ENCODE results near the gene IPO4. TPM values are rescaled to one million over a fixed set of nuclear protein-coding genes. Genes with fewer than 3 reads are reported as not detected.

The IPO4 gene
- total and polyA plus RNA-seq, 2 of the 13 experiments (the other 11 are each of a cell fraction or from before 2014, with no cell fraction given) = 39.0 to 179 TPM

DNA sequence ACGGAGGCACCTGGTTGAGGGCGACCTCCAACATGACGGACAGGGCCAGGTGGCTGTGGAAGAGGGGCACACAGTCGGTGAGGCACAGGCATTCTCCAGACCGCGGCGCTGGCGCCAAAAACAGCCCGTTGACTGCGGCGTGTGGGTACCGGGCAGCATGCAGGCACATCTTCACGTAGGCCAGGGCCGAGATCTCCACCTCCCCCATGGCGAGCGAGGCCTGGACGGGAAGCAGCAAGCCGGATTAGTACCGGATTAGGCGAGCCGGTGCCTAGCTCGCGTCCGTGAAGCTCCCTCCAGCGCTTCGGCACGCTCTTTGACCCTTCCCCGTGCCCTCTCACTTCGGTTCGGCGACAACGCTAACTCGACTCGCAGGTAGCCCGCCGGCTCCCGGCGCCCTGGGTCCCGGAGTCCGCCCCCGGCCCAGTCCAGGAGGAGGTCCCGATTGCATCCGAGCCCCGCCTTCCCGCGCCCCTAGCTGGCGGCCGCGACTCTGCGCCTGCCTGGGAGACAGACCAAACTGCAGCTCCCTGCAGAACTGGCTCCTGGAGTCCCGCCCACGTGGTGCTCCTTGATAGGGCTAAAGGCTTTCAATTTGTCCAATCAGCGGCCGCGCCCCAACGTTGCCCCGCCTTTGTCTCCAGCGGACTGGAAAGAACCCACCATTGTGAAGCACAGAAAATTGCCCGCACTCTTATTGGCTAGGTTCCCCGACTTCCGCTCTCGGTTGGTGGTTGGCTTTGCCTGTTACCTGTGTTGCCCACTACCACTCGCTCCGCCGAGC is 47.3 kb downstream of the IPO4 start, which contains the start of gene EMC9:
TSS of gene EMC9 (minus strand) at position 495 of the 784 bp plus-strand sequence. CDS start at position 208, 287 bp downstream.
- FAIRE-seq (peak; percentile 100), DNase-seq (ENCODE audit: low spot score) (peak; percentile 100), ATAC-seq (peak; percentile 88)
- Histone ChIP-seq H3K27me3 (ENCODE audit: control insufficient read depth in 1 of 2, insufficient read depth in 2 of 2, low read length in 2 of 2) (peaks cover 0 to 3% of the 10 kb centered on the region in 2 experiments; a peak in 1 of 5 replicates), H4K20me1 (ENCODE audit: insufficient read depth, low read length) (peaks cover 11% of the 10 kb centered on the region), H3K4me3 (replicated peaks in 1 of 3; ENCODE audit: insufficient read depth in 1 of 3, low read depth in 2 of 3, low read length in 3 of 3) (peak within 1 kb of the TSS; percentile 83 to 99 (median 95)), H3K36me3 (replicated peaks in 1 of 2; ENCODE audit: control insufficient read depth in 1 of 2, insufficient read depth in 2 of 2, low read length in 2 of 2) (peaks cover 25 to 48% of the 10 kb centered on the region in 2 experiments), H3K4me2 (ENCODE audit: low read depth, low read length) (peak within 1 kb of the TSS; percentile 94), H2AFZ (ENCODE audit: low read length) (peak within 1 kb of the TSS; percentile 21), H3K79me2 (ENCODE audit: insufficient read depth, low read length) (peaks cover 60% of the 10 kb centered on the region), H3K4me1 (ENCODE audit: insufficient read depth, low read length) (peaks cover 77% of the 10 kb centered on the region), H3K9me3 (ENCODE audit: low read length) (no peaks in the 10 kb centered on the region), H3K9ac (ENCODE audit: insufficient read depth, low read depth, low read length) (peak within 1 kb of the TSS; percentile 93), H3K27ac (ENCODE audit: extremely low read length, insufficient read depth, low read length) (peak within 1 kb of the TSS; percentile 86)
- ChIA-PET POLR2A (interaction anchor here (0.6 to 22.7 kb wide), 47 partner anchors 9 to 1134 kb away, joined by 3 to 977 read pairs (median 5); partner anchors contain the start of genes ACIN1, C14orf119, CHMP4A and CIDEB), CTCF (ENCODE audit: low intra/inter-chr PET ratio, low total read pairs) (interaction anchor here (1.0 kb wide), 1 partner anchor 33 kb away, joined by 3 read pairs; no protein-coding TSS in a partner anchor)
- TSS peak; percentile 50 for BruUV-seq (replicated peaks)
- in situ Hi-C loops (cut with HindIII; ENCODE audit: extremely low pct_ligation_motif_present, low pct_unique_long_range_greater_than_20kb) = loop anchor here (25.0 kb wide), 1 partner anchor 829 kb away; the partner anchor contains the start of genes BCL2L2, PABPN1 and PPP1R3E
- 1% methylated on average over 62 of the region's 65 CpGs for WGBS (ENCODE audit: low lambda C conversion rate)
- intact Hi-C loops (cut with micrococcal nuclease; ENCODE audit: unreplicated experiment) = loop anchor here (1.0 to 2.0 kb wide), 5 partner anchors 20 to 158 kb away; partner anchors contain the start of genes CHMP4A, DHRS1, IRF9 and NOP9
- TF ChIP-seq, protein P1, sequence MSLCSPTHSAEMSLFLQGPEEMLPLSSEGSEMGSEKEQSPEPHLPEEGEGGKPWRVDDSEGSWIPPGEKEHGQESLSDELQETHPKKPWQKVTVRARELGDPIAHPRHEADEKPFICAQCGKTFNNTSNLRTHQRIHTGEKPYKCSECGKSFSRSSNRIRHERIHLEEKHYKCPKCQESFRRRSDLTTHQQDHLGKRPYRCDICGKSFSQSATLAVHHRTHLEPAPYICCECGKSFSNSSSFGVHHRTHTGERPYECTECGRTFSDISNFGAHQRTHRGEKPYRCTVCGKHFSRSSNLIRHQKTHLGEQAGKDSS (CRISPR knock-in tag; IDR thresholded peaks at IDR 0.05; ENCODE audit: borderline replicate concordance, low read depth) = peak; percentile 90; the same call in 1 of the 2 replicates
- peak; percentile 91; the same call in 1 of the 2 replicates for TF ChIP-seq CC2D1A (CRISPR knock-in tag; IDR thresholded peaks at IDR 0.05)
- no peak for TF ChIP-seq ZNF501 (CRISPR knock-in tag; IDR thresholded peaks at IDR 0.05)
- peak; percentile 93 for TF ChIP-seq KAT8 (CRISPR knock-in tag; IDR thresholded peaks at IDR 0.05)
- peak; percentile 83 for TF ChIP-seq SKI (IDR thresholded peaks at IDR 0.05; ENCODE audit: partially characterized antibody)
- no peak for TF ChIP-seq ZNF296 (CRISPR knock-in tag; conservative IDR thresholded peaks at IDR 0.05)
- TF ChIP-seq TBX2 (CRISPR knock-in tag; IDR thresholded peaks at IDR 0.05; ENCODE audit: borderline replicate concordance) = peak; percentile 96
- TF ChIP-seq ZNF367 (CRISPR knock-in tag; IDR thresholded peaks at IDR 0.05; ENCODE audit: borderline replicate concordance) = no peak; the same call in 1 of the 2 replicates
- no peak for TF ChIP-seq ZBTB1 (CRISPR knock-in tag; IDR thresholded peaks at IDR 0.05; ENCODE audit: borderline replicate concordance)
- no peak for TF ChIP-seq DZIP1 (CRISPR knock-in tag; IDR thresholded peaks at IDR 0.05)
- peak; percentile 78; the same call in 1 of the 2 replicates for TF ChIP-seq ZNF784 (CRISPR knock-in tag; IDR thresholded peaks at IDR 0.05; ENCODE audit: borderline replicate concordance)
- no peak for TF ChIP-seq ZNF816 (CRISPR knock-in tag; IDR thresholded peaks at IDR 0.05; ENCODE audit: borderline replicate concordance)
- TF ChIP-seq KMT2A (CRISPR knock-in tag; IDR thresholded peaks at IDR 0.05) = peak; percentile 70
- TF ChIP-seq ZNF639 (CRISPR knock-in tag; conservative IDR thresholded peaks at IDR 0.05) = peak; percentile 82
- TF ChIP-seq ZBTB37 (CRISPR knock-in tag; IDR thresholded peaks at IDR 0.05) = peak; percentile 82; the same call in 1 of the 2 replicates

Data from HepG2 (cell line).